GM18507 (cell line): ENCODE data around the gene CARS2.
"Not testable (repeated sequence)": the region's sequence is repeated elsewhere in the genome, so short reads cannot be mapped to it uniquely, and the experiment has no call there.

Experiments used
- DNase-seq: peaks from one replicate; pipeline ENCODE4 v3.0.0; 2011; ENCODE audit warnings: low read depth; ENCODE audit not compliant: insufficient read length; ENCODE audit errors: extremely low spot score
- FAIRE-seq: peaks from 2 replicates; lab custom pipeline; 2011; peaks lifted over from hg19 to GRCh38; lab: Jason Lieb, UNC

The CARS2 gene

DNA sequence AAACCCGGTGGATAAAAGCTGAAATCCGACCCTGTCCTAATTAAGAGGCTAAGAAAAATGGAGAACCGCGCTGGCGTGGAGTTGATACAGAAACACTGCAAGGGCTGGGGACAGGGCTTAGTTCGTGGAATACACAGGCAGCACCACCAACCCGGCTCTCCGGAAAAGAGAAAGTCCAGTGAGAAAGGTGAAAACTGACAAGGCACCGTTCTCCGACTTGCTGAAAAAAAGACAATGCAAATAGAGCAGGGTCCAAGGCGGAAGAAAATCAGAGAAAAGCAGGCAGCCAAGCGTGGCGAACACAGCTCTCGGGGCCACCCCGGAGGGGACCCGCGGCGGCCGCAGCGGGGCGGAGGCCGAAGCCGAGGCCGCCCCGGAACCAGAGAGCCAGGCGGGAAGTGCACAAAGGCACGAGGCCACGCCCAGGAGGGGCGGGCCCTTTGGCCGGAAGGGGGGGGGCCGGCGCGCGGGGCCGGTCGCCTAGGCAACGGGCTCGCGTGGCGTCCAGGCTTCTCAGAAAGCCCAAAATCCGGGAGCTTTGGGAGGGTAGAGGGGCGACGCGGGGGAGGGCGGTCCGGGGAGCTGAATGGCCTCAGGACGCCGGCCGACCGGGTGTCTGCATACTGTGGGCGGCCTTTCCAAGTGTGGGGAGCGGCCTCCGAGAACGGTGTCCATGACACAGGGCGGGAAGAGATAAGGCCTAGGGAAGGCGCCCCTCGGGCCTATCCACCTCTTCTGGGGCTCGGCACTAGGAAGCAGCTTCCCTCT is 6.3 kb upstream of the CARS2 start:
- peak; percentile 74 for DNase-seq
- FAIRE-seq = no peak

DNA sequence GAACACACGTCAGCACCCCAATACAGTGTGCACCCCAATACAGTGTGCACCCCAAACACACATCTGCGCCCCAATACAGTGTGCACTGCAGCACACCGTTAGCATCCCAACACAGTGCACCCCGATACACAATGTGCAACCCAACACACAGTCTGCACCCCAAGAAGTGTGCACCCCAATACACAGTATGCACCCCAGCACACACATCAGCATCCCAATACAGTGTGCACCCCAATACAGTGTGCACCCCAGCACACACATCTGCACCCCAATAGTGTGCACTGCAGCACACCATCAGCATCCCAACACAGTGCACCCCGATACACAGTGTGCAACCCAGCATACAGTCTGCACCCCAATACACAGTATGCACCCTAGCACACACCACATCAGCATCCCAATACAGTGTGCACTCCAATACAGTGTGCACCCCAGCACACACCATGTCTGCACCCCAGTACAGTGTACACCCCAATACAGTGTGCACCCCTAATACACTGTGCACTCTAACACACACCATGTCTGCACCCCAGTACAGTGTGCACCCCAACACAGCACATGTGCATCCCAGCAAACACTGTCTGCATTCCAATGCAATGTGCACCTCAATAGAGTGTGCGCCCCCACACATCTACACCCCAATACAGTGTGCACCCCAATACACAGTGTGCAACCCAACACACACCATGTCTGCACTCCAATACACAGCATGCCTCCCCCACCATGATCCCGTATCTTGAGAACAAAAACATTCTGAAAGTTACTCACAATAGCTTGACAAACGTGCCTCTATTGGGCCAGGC is 855 bp upstream of the CARS2 start:
- FAIRE-seq (no peak), DNase-seq (no peak)

DNA sequence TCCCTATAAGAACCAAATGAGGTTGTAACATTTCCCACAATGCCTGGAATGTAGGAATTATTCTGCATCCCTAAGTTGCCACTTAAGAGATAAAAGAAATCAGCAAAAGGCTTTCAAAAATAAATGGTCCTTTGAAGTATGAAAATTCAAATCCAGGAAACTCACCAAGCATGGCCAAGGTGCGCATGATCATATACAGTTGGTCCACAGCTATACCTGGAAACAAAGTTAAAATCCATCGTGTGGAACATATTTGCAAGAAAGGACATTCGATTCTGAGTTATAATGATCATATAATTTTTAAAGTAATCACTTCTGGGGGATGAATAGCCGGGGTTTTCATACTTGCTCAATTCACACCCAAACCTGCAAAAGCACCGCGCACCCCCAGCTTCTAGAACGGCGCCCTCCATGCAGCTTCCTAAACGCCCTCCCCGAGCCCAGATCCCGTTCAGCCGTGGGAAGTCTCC is 525 bp downstream of the CARS2 start:
- DNase-seq (no peak), FAIRE-seq (no peak)

DNA sequence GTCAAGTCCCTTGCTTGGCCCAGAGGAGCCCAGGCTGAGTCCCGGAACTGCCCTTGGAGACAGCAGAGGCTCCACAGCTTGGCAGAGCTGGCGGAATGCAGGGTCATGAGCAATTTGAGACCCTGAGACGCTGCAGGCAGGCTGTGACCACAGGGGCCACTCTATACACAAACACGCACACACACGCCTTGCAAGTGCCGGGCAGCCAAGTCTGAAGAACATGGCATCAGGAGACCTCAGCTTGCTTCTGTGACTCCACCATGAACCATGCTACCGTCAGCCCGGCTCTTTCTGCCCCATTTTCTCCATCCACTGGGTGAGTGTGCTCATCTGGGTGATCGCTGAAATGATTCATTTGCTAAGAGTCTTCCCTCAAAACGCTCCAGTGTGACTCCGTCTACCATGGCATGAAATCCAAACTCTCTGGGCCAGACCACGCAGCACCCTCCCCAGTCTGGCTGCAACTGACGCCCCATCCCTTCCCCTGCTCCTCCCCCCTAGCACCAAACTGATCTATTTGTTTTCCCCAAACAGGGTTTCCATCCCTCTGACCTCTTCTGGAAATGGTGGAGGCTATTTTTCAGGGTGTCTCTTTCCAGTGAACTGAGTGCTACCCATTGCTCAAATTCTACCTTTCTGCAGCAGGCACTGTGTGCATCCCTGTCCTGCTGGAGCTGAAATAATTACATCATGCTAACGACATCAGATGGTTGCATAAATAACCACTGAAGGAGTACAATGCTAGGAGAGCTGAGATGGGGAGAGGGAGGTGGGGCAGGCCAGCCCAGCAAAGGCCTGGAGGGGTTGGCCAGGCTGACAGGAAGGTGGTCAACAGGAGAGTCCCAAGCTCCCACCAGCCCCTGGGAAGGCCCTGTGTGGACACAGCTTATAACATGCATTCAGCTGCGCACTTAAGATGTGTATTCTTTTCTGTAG is 3.1 kb downstream of the CARS2 start:
- FAIRE-seq = no peak
- no peak for DNase-seq

DNA sequence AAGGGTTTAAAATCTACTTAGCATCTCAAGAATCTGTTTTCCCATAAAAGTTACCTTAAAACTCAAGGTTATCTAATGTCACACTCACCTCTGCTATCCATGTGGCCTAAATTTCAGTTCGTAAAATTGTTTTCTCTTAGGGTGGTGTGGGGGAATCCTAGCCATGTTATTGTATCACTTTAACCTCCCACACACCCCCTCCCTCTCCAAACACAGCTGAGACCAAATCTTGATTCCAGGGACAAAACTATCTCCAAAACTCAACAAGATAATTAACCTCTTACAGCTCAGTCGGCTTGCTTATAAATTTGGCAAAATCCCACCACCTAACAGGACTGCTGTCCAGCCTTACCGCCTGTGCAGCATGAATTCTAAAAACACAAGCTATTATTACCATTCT is 3.8 kb downstream of the CARS2 start:
- DNase-seq (no peak), FAIRE-seq (no peak)

DNA sequence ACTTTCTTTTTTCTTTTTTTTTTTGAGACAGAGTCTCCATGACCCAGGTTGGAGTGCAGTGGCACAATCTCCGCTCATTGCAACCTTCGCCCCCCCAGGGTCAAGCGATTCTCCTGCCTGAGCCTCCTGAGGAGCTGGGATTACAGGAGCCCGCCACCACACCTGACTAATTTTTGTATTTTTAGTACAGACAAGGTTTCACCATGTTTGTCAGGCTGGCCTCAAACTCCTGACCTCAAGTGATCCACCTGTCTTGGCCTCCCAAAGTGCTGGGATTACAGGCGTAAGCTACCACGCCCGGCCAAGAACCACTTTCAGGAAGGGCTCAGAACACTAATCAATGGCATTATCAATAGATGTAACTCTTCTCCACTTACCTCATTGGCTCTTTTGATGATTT is 4.9 kb downstream of the CARS2 start:
- not testable (repeated sequence) for DNase-seq, FAIRE-seq

DNA sequence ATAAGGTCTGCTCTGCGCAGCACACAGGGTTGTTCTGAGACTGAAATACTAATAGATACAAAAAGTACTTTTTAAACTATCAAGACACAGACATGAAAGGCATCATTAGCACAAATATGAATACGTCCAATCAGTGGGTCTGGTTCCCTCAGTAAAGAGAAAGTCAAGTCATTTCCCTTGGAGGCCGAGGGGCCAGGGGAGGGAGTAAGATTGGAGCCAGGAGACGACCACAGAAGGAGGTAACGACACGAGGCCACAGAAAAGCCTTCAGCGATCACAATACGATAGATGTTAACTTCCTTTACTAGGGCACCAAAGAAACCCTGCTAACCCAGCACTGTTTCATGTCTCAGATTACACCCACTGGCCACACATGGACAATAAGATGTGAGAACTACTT is 5.3 kb downstream of the CARS2 start:
- no peak for DNase-seq
- no peak for FAIRE-seq

DNA sequence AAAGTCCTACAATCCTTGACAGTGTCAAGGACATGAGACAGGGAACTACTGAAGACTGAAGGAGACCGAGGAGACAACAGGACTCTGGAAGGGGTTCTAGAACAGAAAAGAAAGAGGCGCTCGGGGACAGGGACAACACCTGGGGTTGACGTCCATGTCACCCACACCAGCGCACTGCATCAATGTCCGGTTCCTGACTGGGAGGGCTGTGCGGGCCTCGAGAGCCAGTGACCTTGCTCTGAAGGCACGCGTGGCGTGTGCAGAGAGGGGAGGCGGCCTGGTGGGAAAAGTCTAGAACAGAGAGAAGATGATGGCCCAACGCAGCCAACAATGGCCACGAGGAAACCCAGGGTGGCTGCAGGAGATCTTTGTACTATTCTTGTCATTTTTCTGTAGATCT is 5.7 kb downstream of the CARS2 start:
- DNase-seq (no peak), FAIRE-seq (no peak)

DNA sequence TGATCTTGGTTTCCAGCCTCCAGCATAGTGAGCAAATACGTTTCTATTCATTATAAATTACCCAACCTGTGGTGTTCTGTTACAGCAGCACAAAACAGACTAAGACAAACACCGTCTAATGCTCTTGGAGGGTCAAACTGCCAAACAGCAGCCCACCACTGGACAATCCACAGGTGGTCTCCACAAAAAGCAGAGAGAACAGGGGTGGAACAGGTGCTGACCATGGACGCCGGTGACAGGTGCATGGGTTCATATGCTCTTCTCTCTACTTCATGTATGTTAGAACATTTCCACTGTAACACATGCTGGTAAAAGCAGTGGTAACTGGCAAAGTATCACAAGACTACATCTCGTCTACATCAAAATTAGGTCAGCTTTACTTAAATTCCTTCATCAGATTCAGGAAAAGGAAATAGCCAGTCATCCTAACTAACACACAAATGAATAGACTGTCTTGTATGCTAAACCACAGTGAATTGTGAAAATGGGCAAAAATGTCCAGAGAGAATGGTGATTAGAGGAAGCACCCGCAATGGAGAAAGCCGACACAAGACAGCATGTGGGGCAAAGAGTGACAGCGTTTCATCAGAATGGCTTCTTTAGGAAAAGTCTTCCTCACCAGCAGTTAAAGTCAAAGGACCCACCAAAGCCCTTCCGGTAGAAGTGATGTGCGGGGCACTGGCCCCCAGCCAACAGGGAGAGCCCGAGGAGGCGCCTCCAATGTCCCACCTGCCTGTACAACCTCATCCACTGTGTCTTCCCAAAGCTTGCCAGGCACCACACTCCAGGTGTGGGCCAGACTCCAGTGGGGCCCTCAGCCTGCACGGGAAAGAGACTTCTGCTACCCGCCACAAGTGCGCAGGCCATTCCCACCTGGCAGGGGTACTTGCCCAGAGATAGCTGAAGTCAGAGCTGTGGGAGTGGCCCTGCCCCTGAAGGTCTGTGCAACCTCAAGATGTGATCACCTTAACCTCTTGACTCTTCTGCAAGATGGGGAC is 6.5 kb downstream of the CARS2 start:
- DNase-seq (no peak), FAIRE-seq (no peak)

DNA sequence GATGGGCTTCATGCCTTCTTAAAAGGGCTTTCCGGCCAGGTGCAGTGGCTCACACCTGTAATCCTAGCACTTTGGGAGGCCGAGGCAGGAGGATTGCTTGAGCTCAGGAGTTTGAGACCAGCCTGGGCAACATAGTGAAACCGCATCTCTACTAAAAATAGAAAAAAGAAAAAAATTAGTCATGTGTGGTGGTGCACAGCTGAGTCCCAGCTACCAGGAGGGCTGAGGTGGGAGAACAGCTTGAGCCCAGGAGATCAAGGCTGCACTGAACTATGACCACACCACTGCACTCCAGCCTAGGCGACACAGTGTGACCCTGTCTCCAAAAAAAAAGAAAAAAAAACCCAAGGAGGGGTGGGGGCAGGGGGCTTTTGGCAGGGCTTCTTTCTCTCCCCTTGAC is 7.2 kb downstream of the CARS2 start:
- no peak for DNase-seq
- FAIRE-seq = no peak

DNA sequence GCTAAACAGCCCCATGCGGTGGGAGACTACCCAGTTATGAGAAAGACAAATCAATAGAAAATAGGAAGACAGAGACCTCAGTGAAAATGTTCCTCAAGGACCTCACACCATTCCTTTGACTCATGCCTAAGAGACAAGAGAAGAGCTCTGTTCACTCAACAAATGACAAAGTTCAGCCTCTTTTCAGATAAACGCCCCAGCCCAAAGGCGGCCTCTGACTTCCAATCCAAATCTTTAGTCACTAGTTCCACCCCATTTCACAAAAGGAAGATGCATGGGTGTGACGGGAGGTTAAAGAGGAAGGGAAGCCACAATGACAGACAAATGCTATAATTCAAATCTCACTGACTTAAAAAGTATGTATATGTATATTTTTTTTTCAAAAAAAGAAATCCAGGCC is 8.1 kb downstream of the CARS2 start:
- no peak for FAIRE-seq

DNA sequence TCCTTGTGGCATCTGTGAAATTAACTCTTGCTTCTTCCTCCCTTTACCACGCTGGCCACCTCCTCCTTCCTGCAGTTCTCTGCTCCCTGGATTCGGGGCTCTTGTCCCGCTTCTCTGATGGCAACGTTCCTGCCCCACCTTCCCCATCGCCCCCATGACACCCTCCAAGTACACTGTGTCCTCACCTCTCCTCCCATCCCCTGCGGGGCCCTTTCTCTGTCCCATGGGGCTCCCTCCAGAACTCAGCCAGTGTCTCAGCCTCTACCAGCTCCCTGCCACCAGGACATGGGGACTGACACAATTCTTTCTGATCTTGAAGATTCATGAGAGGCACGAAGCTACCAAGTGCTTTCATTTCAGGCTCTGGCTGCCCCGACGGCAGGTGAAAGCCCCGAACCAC is 9.1 kb downstream of the CARS2 start:
- FAIRE-seq (no peak), DNase-seq (no peak)

More for the DNA sequence above, 8.1 kb downstream of the CARS2 start:
- no peak for DNase-seq

DNA sequence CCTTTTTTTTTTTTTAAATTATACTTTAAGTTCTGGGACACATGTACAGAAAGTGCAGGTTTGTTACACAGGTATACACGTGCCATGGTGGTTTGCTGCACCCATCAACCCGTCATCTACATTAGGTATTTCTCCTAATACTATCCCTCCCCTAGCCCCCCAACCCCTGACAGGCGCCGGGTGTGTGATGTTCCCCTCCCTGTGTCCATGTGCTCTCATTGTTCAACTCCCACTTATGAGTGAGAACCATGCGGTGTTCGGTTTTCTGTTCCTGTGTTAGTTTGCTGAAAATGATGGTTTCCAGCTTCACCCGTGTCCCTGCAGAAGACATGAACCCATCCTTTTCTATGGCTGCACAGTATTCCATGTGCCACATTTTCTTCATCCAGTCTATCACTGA is 10.1 kb downstream of the CARS2 start:
- DNase-seq, FAIRE-seq: not testable (repeated sequence)

DNA sequence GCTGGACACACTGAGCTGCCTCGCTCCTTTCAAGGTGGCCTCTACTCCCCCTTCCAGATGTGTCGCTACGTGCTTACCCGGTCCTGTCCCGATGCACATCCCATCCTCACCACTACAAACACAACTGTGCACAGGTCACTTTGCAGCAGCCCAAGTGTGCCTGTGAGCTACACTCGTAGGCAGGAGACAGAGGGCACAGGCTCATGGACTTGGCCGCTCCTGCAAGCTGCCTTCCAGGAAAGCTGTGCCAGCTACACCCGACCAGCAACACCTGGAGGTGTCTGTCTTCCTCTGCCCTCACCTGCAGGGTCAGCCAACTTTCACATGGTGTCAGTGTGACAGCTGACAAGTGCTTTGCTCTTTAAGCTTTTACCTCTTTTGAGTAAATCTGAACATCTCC is 15.4 kb downstream of the CARS2 start:
- DNase-seq (no peak), FAIRE-seq (no peak)

DNA sequence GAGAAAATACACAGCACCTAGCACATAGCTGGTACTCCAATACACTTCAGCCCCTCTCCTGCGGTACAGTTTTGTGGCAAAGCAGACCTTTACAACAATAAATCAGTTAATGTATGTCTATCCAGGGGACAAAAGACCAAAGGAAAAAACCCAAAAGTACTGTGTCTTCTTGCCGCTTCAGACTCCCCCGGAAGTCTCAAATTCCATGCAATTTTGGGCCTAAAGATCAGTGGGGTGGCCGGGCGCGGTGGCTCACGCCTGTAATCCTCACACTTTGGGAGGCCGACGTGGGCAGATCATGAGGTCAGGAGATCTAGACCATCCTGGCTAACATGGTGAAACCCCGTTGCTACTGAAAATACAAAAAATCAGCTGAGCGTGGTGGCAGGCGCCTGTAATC is 16.2 kb downstream of the CARS2 start:
- FAIRE-seq (no peak), DNase-seq (no peak)

DNA sequence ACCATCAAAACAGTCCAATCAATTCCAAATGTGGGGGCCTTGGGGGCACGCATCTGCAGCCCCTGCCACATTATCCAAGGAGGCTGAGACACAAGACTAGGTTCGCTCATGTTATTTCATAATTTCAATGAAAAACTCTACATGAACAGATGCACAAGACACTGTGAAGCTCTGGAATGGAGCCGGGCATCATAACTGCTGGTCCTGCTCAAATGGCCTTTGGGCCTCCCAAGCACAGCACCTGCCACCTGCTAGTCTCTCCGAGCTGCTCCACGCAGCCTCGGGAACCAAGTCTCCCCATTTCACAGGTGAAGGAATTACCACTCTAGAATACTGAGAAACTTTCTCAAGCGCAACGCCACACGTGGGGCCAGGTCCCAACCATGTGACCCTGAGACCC is 16.9 kb downstream of the CARS2 start:
- FAIRE-seq = no peak

DNA sequence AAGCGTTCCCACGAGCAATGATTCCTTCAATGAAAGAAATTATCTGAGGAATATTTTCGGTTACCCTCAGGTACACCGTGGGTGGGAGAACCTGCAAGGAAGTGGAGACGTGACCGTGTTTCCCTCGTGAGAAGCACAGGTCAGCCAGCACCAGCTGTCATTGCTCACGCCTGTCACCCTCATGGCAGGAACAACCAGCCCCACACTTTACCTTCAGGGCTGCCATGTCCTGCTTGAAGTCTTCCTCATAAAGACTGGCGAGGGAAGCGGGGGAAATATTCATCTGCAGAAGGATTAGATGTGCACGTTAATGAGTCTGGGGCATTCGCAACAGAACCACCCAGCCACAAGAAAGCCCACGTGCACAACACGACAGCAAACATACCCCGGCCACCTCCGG is 18.2 kb downstream of the CARS2 start:
- no peak for FAIRE-seq

More for the DNA sequence above, 16.9 kb downstream of the CARS2 start:
- no peak for DNase-seq

DNA sequence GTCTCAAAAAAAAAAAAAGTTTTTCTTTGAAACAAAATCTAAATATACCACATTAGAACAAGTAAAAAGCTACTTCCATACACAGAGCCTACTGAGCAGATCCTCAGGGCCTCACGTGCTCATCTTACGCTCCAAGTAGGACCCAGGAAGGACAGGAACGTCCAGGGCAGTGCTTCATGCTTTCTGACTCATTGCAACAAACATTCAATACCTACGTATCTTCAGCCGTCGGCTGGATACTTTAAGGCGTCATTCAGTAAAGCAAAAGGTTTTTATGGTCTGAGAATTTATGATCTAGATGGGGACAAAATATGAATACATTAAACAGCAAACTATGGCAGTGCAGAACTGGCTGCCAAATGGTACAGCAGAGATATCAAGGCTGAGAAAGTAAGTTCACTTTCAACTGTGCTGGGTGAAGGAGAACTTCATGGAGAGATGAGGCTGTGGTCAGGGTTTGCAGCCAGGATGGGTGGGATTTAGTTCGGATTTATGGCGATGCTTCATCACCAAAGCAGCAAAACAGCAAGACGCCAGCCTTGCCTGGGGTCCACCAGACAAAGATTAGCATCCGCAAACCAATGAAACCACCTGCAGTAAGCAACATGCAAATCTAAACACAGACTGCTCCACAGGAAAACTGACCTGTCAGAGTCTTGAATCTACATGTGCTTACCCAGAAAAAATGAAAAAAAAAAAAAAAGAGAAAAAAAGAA is 20.5 kb downstream of the CARS2 start:
- DNase-seq (no peak), FAIRE-seq (no peak)

More for the DNA sequence above, 18.2 kb downstream of the CARS2 start:
- no peak for DNase-seq
